SU-DHL-6 (cell line): ENCODE measurements around the gene GPR82.

ENCODE experiments used
- EZH2phosphoT487 ChIP-seq: fragments of 200-600 bp; sonication (generic), shearing (Covaris generic); conservative IDR thresholded peaks from 2 replicates; pipeline ENCODE4 v1.6.1; 2018; ENCODE audit warnings: mild to moderate bottlenecking, antibody characterized with exemption, low read length, moderate library complexity, mixed read lengths
- TF ChIP-seq, protein P1 (sequence below): fragments of 200-600 bp; sonication (generic); IDR thresholded peaks from one replicate; pipeline ENCODE4 v1.5.1; 2017; ENCODE audit warnings: antibody characterized with exemption, mild to moderate bottlenecking, low read length, moderate library complexity; ENCODE audit not compliant: insufficient read depth, poor library complexity, severe bottlenecking

DNA sequence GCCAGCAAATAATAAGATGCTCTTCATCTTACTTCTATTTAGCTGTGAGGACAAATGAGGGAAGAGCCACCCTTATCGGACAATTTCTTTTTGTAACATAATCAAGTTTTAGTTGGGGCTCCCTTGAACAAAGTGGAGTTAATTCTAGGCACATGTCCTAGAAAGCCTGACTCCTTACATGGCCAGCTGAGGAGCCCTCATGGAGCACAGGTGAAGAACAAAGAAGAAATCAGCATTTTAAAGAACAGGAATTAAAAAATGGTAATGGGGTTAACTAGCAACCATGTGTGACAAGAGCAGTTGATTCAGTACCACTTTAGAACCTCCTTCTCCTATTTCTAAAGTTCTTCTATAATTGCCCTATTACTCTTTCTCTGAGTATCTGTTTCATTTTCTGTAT, 15.9 kb downstream of the GPR82 start:
- TF ChIP-seq, protein P1, sequence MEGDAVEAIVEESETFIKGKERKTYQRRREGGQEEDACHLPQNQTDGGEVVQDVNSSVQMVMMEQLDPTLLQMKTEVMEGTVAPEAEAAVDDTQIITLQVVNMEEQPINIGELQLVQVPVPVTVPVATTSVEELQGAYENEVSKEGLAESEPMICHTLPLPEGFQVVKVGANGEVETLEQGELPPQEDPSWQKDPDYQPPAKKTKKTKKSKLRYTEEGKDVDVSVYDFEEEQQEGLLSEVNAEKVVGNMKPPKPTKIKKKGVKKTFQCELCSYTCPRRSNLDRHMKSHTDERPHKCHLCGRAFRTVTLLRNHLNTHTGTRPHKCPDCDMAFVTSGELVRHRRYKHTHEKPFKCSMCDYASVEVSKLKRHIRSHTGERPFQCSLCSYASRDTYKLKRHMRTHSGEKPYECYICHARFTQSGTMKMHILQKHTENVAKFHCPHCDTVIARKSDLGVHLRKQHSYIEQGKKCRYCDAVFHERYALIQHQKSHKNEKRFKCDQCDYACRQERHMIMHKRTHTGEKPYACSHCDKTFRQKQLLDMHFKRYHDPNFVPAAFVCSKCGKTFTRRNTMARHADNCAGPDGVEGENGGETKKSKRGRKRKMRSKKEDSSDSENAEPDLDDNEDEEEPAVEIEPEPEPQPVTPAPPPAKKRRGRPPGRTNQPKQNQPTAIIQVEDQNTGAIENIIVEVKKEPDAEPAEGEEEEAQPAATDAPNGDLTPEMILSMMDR, result no peak
- no peak for TF ChIP-seq EZH2phosphoT487
